ENCODE data around the gene RASL11A. TPM values are rescaled to one million over a fixed set of nuclear protein-coding genes. Genes with fewer than 3 reads are reported as not detected.

RASL11A gene
- total RNA-seq, 1 donor from 2014 or later = 2.0 TPM

- no peak for TF ChIP-seq CTCF (IDR thresholded peaks at IDR 0.05)
- H3K27me3 Mint-ChIP-seq = no peaks in the 10 kb centered on the region
- intact Hi-C loops (cut with micrococcal nuclease) = no loop called here
- no peak overlapping the region for H3K4me3 Mint-ChIP-seq
- peaks cover 18% of the 10 kb centered on the region for H3K36me3 Mint-ChIP-seq (ENCODE audit: low read depth)
- peaks cover 49% of the 10 kb centered on the region for H3K4me1 Mint-ChIP-seq
- CTCF ChIA-PET = interaction anchor here (1.2 kb wide), 1 partner anchor 11 kb away, joined by 4 read pairs; no protein-coding TSS in a partner anchor
- H3K27ac Mint-ChIP-seq = no peak overlapping the region
- DNase-seq = no peak
- no peaks in the 10 kb centered on the region for H3K9me3 Mint-ChIP-seq
- ATAC-seq (ENCODE audit: low read depth) = no peak
- POLR2A ChIA-PET = interaction anchor here (0.7 kb wide), 1 partner anchor 187 kb away, joined by 3 read pairs; no protein-coding TSS in a partner anchor
Observed at GRCh38 chr13:27264648-27265047, 6.0 kb upstream of the RASL11A start.

GRCh38 chr13:27266917-27267316 is 3.7 kb upstream of the RASL11A start:
- H3K9me3 Mint-ChIP-seq = no peaks in the 10 kb centered on the region
- no peak for TF ChIP-seq CTCF (IDR thresholded peaks at IDR 0.05)
- POLR2A ChIA-PET = interaction anchor here (1.0 to 1.3 kb wide), 2 partner anchors 11 to 16 kb away, joined by 3 read pairs; no protein-coding TSS in a partner anchor
- peaks cover 10% of the 10 kb centered on the region for H3K36me3 Mint-ChIP-seq (ENCODE audit: low read depth)
- ATAC-seq (ENCODE audit: low read depth) = no peak
- no peaks in the 10 kb centered on the region for H3K27me3 Mint-ChIP-seq
- H3K4me3 Mint-ChIP-seq = no peak overlapping the region
- no peak overlapping the region for H3K27ac Mint-ChIP-seq
- intact Hi-C loops (cut with micrococcal nuclease) = no loop called here
- DNase-seq = no peak
- peaks cover 42% of the 10 kb centered on the region for H3K4me1 Mint-ChIP-seq
- CTCF ChIA-PET = interaction anchor here (1.2 kb wide), 2 partner anchors 95 to 282 kb away, joined by 3 read pairs; no protein-coding TSS in a partner anchor

GRCh38 chr13:27267596-27267995 is 3.0 kb upstream of the RASL11A start:
- intact Hi-C loops (cut with micrococcal nuclease) = no loop called here
- no peaks in the 10 kb centered on the region for H3K9me3 Mint-ChIP-seq
- H3K4me1 Mint-ChIP-seq = peaks cover 40% of the 10 kb centered on the region
- H3K4me3 Mint-ChIP-seq = no peak overlapping the region
- peaks cover 8% of the 10 kb centered on the region for H3K36me3 Mint-ChIP-seq (ENCODE audit: low read depth)
- DNase-seq (no peak), ATAC-seq (ENCODE audit: low read depth) (no peak)
- TF ChIP-seq CTCF (IDR thresholded peaks at IDR 0.05) = no peak
- CTCF ChIA-PET = interaction anchor here (1.2 kb wide), 1 partner anchor 94 kb away, joined by 3 read pairs; no protein-coding TSS in a partner anchor
- POLR2A ChIA-PET = interaction anchor here (1.0 to 1.3 kb wide), 2 partner anchors 11 to 17 kb away, joined by 3 read pairs; no protein-coding TSS in a partner anchor
- no peaks in the 10 kb centered on the region for H3K27me3 Mint-ChIP-seq
- H3K27ac Mint-ChIP-seq = no peak overlapping the region

GRCh38 chr13:27269114-27269665 is 1.4 kb upstream of the RASL11A start:
- no peaks in the 10 kb centered on the region for H3K27me3 Mint-ChIP-seq
- ChIA-PET CTCF (interaction anchor here (1.7 kb wide), 1 partner anchor 46 kb away, joined by 3 read pairs; no protein-coding TSS in a partner anchor), POLR2A (interaction anchor here (0.6 to 0.7 kb wide), 2 partner anchors 788 to 1616 kb away, joined by 4 read pairs; no protein-coding TSS in a partner anchor)
- H3K4me3 Mint-ChIP-seq = no peak overlapping the region
- no peak for TF ChIP-seq CTCF (IDR thresholded peaks at IDR 0.05)
- intact Hi-C loops (cut with micrococcal nuclease) = no loop called here
- no peak for DNase-seq
- H3K9me3 Mint-ChIP-seq = no peaks in the 10 kb centered on the region
- no peak for ATAC-seq (ENCODE audit: low read depth)
- H3K4me1 Mint-ChIP-seq = peaks cover 33% of the 10 kb centered on the region
- no peak overlapping the region for H3K27ac Mint-ChIP-seq
- peaks cover 7% of the 10 kb centered on the region for H3K36me3 Mint-ChIP-seq (ENCODE audit: low read depth)

GRCh38 chr13:27271570-27272096 is 1.0 kb downstream of the RASL11A start:
- no peak overlapping the region for H3K27ac Mint-ChIP-seq
- H3K4me1 Mint-ChIP-seq = peaks cover 27% of the 10 kb centered on the region
- no peak for ATAC-seq (ENCODE audit: low read depth)
- H3K4me3 Mint-ChIP-seq = peak overlapping the region; percentile 90
- DNase-seq = no peak
- no peak for TF ChIP-seq CTCF (IDR thresholded peaks at IDR 0.05)
- H3K36me3 Mint-ChIP-seq (ENCODE audit: low read depth) = peaks cover 4% of the 10 kb centered on the region
- H3K27me3 Mint-ChIP-seq = no peaks in the 10 kb centered on the region
- H3K9me3 Mint-ChIP-seq = no peaks in the 10 kb centered on the region
- POLR2A ChIA-PET = no interaction called here
- CTCF ChIA-PET = interaction anchor here (1.5 to 2.5 kb wide), 7 partner anchors 13 to 286 kb away, joined by 4 to 15 read pairs (median 5); no protein-coding TSS in a partner anchor
- intact Hi-C loops (cut with micrococcal nuclease) = loop anchor here (1.0 to 5.0 kb wide), 3 partner anchors 45 to 169 kb away; no protein-coding TSS in a partner anchor

Measured in activated B cell treated with CpG ODN at 0.5 μM for 24 hours (primary cell).